SH-SY5Y (cell line): ENCODE measurements around the gene PEDS1.

Experiments
- GATA2 ChIP-seq: IDR thresholded peaks from 2 replicates; pipeline ENCODE4 v1.6.1; 2011; ENCODE audit warnings: mild to moderate bottlenecking, low read depth, low read length
- GATA3 ChIP-seq: IDR thresholded peaks from 2 replicates; pipeline ENCODE4 v1.6.1; 2011; ENCODE audit warnings: low read depth, mild to moderate bottlenecking, low read length, moderate library complexity

DNA sequence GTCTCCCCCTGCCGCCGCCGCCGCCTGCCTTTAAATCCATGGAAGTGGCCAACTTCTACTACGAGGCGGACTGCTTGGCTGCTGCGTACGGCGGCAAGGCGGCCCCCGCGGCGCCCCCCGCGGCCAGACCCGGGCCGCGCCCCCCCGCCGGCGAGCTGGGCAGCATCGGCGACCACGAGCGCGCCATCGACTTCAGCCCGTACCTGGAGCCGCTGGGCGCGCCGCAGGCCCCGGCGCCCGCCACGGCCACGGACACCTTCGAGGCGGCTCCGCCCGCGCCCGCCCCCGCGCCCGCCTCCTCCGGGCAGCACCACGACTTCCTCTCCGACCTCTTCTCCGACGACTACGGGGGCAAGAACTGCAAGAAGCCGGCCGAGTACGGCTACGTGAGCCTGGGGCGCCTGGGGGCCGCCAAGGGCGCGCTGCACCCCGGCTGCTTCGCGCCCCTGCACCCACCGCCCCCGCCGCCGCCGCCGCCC, 37.6 kb upstream of the PEDS1 start:
- TF ChIP-seq GATA3 (no peak), GATA2 (no peak)
